ENCODE data around the gene CLDN34.

Gene CLDN34

GRCh38 chrX:9983441-9983840, 16.3 kb downstream of the CLDN34 start:
- no peak for DNase-seq

- DNase-seq = no peak
These were observed 16.7 kb downstream of the CLDN34 start for GRCh38 chrX:9983846-9984245.

GRCh38 chrX:9988762-9989161, 21.6 kb downstream of the CLDN34 start:
- DNase-seq = no peak

GRCh38 chrX:9992061-9992460, 24.9 kb downstream of the CLDN34 start:
- DNase-seq = no peak

GRCh38 chrX:9992724-9993123, 25.6 kb downstream of the CLDN34 start:
- no peak for DNase-seq

GRCh38 chrX:9995855-9996339, 28.7 kb downstream of the CLDN34 start:
- peak; percentile 66 for DNase-seq

GRCh38 chrX:9997041-9997440, 29.9 kb downstream of the CLDN34 start:
- DNase-seq = no peak

- DNase-seq = no peak
These were observed 30.4 kb downstream of the CLDN34 start for GRCh38 chrX:9997524-9997923.

GRCh38 chrX:10001496-10001895, 34.3 kb downstream of the CLDN34 start:
- DNase-seq = no peak

GRCh38 chrX:10004832-10005475, 37.8 kb downstream of the CLDN34 start:
- no peak for DNase-seq

- DNase-seq = no peak
These were observed 38.9 kb downstream of the CLDN34 start for GRCh38 chrX:10006086-10006485.

GRCh38 chrX:10006770-10007169, 39.6 kb downstream of the CLDN34 start:
- no peak for DNase-seq

- no peak for DNase-seq
These were observed 40.5 kb downstream of the CLDN34 start for GRCh38 chrX:10007621-10008020.

GRCh38 chrX:10008483-10009056, 41.4 kb downstream of the CLDN34 start:
- no peak for DNase-seq

- no peak for DNase-seq
These were observed 42.6 kb downstream of the CLDN34 start for GRCh38 chrX:10009741-10010140.

GRCh38 chrX:10010686-10011085, 43.5 kb downstream of the CLDN34 start:
- no peak for DNase-seq

GRCh38 chrX:10011261-10011931, 44.2 kb downstream of the CLDN34 start:
- no peak for DNase-seq

GRCh38 chrX:10011991-10012390, 44.8 kb downstream of the CLDN34 start:
- DNase-seq = no peak

GRCh38 chrX:10014462-10015354, 47.5 kb downstream of the CLDN34 start:
- peak; percentile 64 for DNase-seq

- DNase-seq = no peak
These were observed 48.2 kb downstream of the CLDN34 start for GRCh38 chrX:10015355-10015722.

GRCh38 chrX:10015723-10016518, 48.8 kb downstream of the CLDN34 start:
- DNase-seq = no peak

- no peak for DNase-seq
These were observed 49.5 kb downstream of the CLDN34 start for GRCh38 chrX:10016519-10017132.

Data from GOT3 (cell line).